Suprapubic skin (tissue), 4 donors: Measurements from ENCODE around the gene SMCO2. TPM values are rescaled to one million over a fixed set of nuclear protein-coding genes. Genes with fewer than 3 reads are reported as not detected.

ENCODE experiments used
- total RNA-seq, 4 donors: library from RNA; depleted of rRNA; stranded (reverse); fragments of >200 nt; gene quantifications; one replicate each; pipeline ENCODE4 v1.1.0, GENCODE V29; 2016

Gene SMCO2
- total RNA-seq, 4 donors from 2014 or later = 0.53 to 1.7 (median 1.1) TPM

Other genes with a start within 250 kb of the SMCO2 start
- 10 to 100 TPM; 16.5 to 28.7 (median 19.6) TPM for gene STK38L, start 202.4 kb upstream of the SMCO2 start, total RNA-seq
- gene BMAL2, start 113.9 kb upstream of the SMCO2 start, total RNA-seq = 10 to 100 TPM in 2 of 4 donors, 1 to 10 TPM in 2; 7.6 to 16.6 (median 10.5) TPM
- 100 to 1,000 TPM in 1 of 4 donors, 10 to 100 TPM in 3; 48.6 to 148 (median 74.8) TPM for gene PPFIBP1, start 77.5 kb downstream of the SMCO2 start, total RNA-seq
- 1 to 10 TPM in 3 of 4 donors, under 1 TPM in 1; 0.99 to 2.1 (median 1.5) TPM for gene REP15, start 249.7 kb downstream of the SMCO2 start, total RNA-seq